Endothelial cell (in vitro differentiated cells): ENCODE measurements around the gene HBE1. TPM values are rescaled to one million over a fixed set of nuclear protein-coding genes. Genes with fewer than 3 reads are reported as not detected.

Source experiments
- DNase-seq: peaks from one replicate; pipeline ENCODE4 v3.0.0; 2021; ENCODE audit warnings: low spot score
- H3K27ac Mint-ChIP-seq: one replicate; pipeline ENCODE4 v1.8.0; 2021; ENCODE audit warnings: mixed read lengths, inconsistent platforms; ENCODE audit not compliant: unreplicated experiment
- H3K27me3 Mint-ChIP-seq: one replicate; pipeline ENCODE4 v1.8.0; 2021; ENCODE audit warnings: mild to moderate bottlenecking, moderate library complexity, mixed read lengths, inconsistent platforms; ENCODE audit not compliant: unreplicated experiment
- H3K36me3 Mint-ChIP-seq: one replicate; pipeline ENCODE4 v1.8.0; 2021; ENCODE audit warnings: mild to moderate bottlenecking, low read depth, mixed read lengths, inconsistent platforms; ENCODE audit not compliant: unreplicated experiment
- H3K4me1 Mint-ChIP-seq: one replicate; pipeline ENCODE4 v1.8.0; 2021; ENCODE audit warnings: mild to moderate bottlenecking, mixed read lengths, inconsistent platforms; ENCODE audit not compliant: unreplicated experiment
- H3K4me3 Mint-ChIP-seq: one replicate; pipeline ENCODE4 v1.8.0; 2021; ENCODE audit warnings: mild to moderate bottlenecking, mixed read lengths, inconsistent platforms; ENCODE audit not compliant: unreplicated experiment
- H3K9me3 Mint-ChIP-seq: one replicate; pipeline ENCODE4 v1.8.0; 2021; ENCODE audit warnings: mixed read lengths, inconsistent platforms; ENCODE audit not compliant: unreplicated experiment
- CTCF ChIP-seq: fragments of 200-600 bp; sonication (generic); IDR thresholded peaks from one replicate; pipeline ENCODE4 v1.5.0; 2021; ENCODE audit warnings: antibody characterized with exemption; ENCODE audit not compliant: unreplicated experiment
- total RNA-seq: library from RNA; stranded (reverse); fragmentation: NEBNext Ultra II Directional; extraction: Animal tissue kit (Norgen Biotek cat#: 25700); gene quantifications from one replicate; pipeline ENCODE4 v1.2.1, GENCODE V29; 2021; ENCODE audit not compliant: unreplicated experiment

Gene HBE1
- total RNA-seq, 1 donor from 2014 or later, result not detected

- no peak for DNase-seq
- Mint-ChIP-seq H3K27ac (no peak overlapping the region), H3K4me1 (no peaks in the 10 kb centered on the region), H3K27me3 (peaks cover 3% of the 10 kb centered on the region), H3K9me3 (no peaks in the 10 kb centered on the region), H3K4me3 (no peak overlapping the region), H3K36me3 (no peaks in the 10 kb centered on the region)
- no peak for TF ChIP-seq CTCF
Observed at GRCh38 chr11:5247472-5248192, 22.1 kb downstream of the HBE1 start.

GRCh38 chr11:5246772-5247471 is 22.8 kb downstream of the HBE1 start:
- no peak for TF ChIP-seq CTCF

GRCh38 chr11:5245155-5245554 is 24.6 kb downstream of the HBE1 start:
- no peak for TF ChIP-seq CTCF
- no peaks in the 10 kb centered on the region for H3K4me1 Mint-ChIP-seq
- peaks cover 4% of the 10 kb centered on the region for H3K27me3 Mint-ChIP-seq
- DNase-seq, result no peak
- no peak overlapping the region for H3K4me3 Mint-ChIP-seq
- H3K27ac Mint-ChIP-seq, result no peak overlapping the region
- H3K9me3 Mint-ChIP-seq, result no peaks in the 10 kb centered on the region
- H3K36me3 Mint-ChIP-seq, result no peaks in the 10 kb centered on the region

More at GRCh38 chr11:5246772-5247471, 22.8 kb downstream of the HBE1 start:
- Mint-ChIP-seq H3K27me3 (peaks cover 4% of the 10 kb centered on the region), H3K4me1 (no peaks in the 10 kb centered on the region), H3K36me3 (no peaks in the 10 kb centered on the region), H3K9me3 (no peaks in the 10 kb centered on the region), H3K27ac (no peak overlapping the region), H3K4me3 (no peak overlapping the region)
- no peak for DNase-seq

DNA sequence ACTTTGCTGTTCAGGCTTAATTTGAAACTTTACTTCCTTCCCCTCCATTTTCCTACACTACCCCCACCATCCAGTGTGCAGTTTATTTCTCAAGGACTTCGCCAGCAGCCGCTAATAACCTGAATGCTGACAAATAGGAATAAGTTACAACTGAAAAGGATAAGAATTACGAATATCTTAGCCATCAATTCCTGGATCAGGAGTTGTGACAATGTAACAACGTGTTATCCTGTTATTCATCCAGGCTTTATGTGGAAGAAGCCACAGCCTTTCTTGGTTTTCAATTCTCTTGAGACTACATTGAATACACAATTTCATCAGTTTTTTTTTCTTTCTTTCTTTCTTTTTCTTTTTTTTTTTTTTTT is 25.9 kb downstream of the HBE1 start:
- no peak overlapping the region for H3K4me3 Mint-ChIP-seq
- TF ChIP-seq CTCF, result no peak
- H3K27ac Mint-ChIP-seq, result no peak overlapping the region
- peaks cover 4% of the 10 kb centered on the region for H3K27me3 Mint-ChIP-seq
- DNase-seq, result no peak
- no peaks in the 10 kb centered on the region for H3K4me1 Mint-ChIP-seq
- no peaks in the 10 kb centered on the region for H3K9me3 Mint-ChIP-seq
- no peaks in the 10 kb centered on the region for H3K36me3 Mint-ChIP-seq
